HepG2 (cell line): Measurements from ENCODE around the gene EMC10. TPM values are rescaled to one million over a fixed set of nuclear protein-coding genes. Genes with fewer than 3 reads are reported as not detected.
A peak's percentile ranks its signal among the peaks of the same experiment; 100 is the strongest.

ENCODE experiments used
- ATAC-seq: fragments of 200-7000 bp; cut with Tn5 transposase; 3 replicates; pipeline ENCODE4 v1.9.1; 2020; ENCODE audit warnings: mild to moderate bottlenecking, moderate library complexity
- BruUV-seq: library from RNA; stranded (reverse); fragments of 400-500 nt; replicated peaks from 2 replicates; lab custom pipeline; 2021; lab: Mats Ljungman, UMichigan
- CTCF ChIA-PET: fragments of 300-600 bp; formaldehyde crosslinking; extraction: SDS; loops from one replicate; lab custom pipeline; 2021; ENCODE audit warnings: low total read pairs, inconsistent platforms, low intra/inter-chr PET ratio; lab: Yijun Ruan, JAX
- POLR2A ChIA-PET: fragments of 350-600 bp; sonication (Branson Sonifier 250); formaldehyde crosslinking; loops from one replicate; lab custom pipeline; 2020; ENCODE audit warnings: antibody characterized with exemption, inconsistent platforms; lab: Yijun Ruan, JAX
- DNase-seq: peaks from one replicate; pipeline ENCODE4 v3.0.0-alpha.2; 2015; ENCODE audit warnings: low spot score
- FAIRE-seq: peaks from 3 replicates; lab custom pipeline; 2011; peaks lifted over from hg19 to GRCh38; lab: Jason Lieb, UNC
- H2AFZ ChIP-seq: one replicate; pipeline ENCODE4 v1.6.1; 2011; ENCODE audit warnings: low read length, inconsistent platforms
- H3K27ac ChIP-seq: fragments of 300-600 bp; 3 replicates; pipeline ENCODE4 v1.8.0; 2011; ENCODE audit warnings: mixed run types, mild to moderate bottlenecking, mixed read lengths, low read length, inconsistent platforms; ENCODE audit not compliant: insufficient read depth; ENCODE audit errors: extremely low read length
- H3K27me3 ChIP-seq, 2 experiments: fragments of 200-600 bp in 1 of 2; 2 replicates in 1 of 2; 3 replicates in 1 of 2; pipeline versions ENCODE4 v1.6.0 to v1.8.0; 2011; ENCODE audit warnings: low read length in 2 of 2, mild to moderate bottlenecking in 2 of 2, moderate library complexity in 2 of 2, inconsistent platforms in 1 of 2; ENCODE audit not compliant: insufficient read depth in 2 of 2, control insufficient read depth in 1 of 2
- H3K36me3 ChIP-seq, 2 experiments: fragments of 200-600 bp in 1 of 2; replicated peaks in 1 of 2; 2 replicates in 1 of 2; 3 replicates in 1 of 2; pipeline versions ENCODE4 v1.5.1 to v1.8.0; 2011; ENCODE audit warnings: low read length in 2 of 2, inconsistent platforms in 1 of 2; ENCODE audit not compliant: insufficient read depth in 2 of 2, control insufficient read depth in 1 of 2
- H3K4me1 ChIP-seq: 2 replicates; pipeline ENCODE4 v1.5.1; 2012; ENCODE audit warnings: low read length, inconsistent platforms; ENCODE audit not compliant: insufficient read depth
- H3K4me2 ChIP-seq: 2 replicates; pipeline ENCODE4 v1.6.0; 2011; ENCODE audit warnings: low read depth, low read length, inconsistent platforms
- H3K4me3 ChIP-seq, 3 experiments: fragments of 200-600 bp in 1 of 3; sonication (generic), shearing (Covaris generic) in 1 of 3; replicated peaks in 1 of 3; 2 replicates each; pipeline ENCODE4 v1.5.1; 2011 to 2016; ENCODE audit warnings: low read length in 3 of 3, inconsistent platforms in 2 of 3, low read depth in 2 of 3, mild to moderate bottlenecking in 2 of 3, control low read depth in 1 of 3, mixed read lengths in 1 of 3; ENCODE audit not compliant: insufficient read depth in 1 of 3
- H3K79me2 ChIP-seq: one replicate; pipeline ENCODE4 v1.6.1; 2011; ENCODE audit warnings: low read length, inconsistent platforms; ENCODE audit not compliant: insufficient read depth
- H3K9ac ChIP-seq: 2 replicates; pipeline ENCODE4 v1.6.0; 2011; ENCODE audit warnings: mild to moderate bottlenecking, low read depth, low read length, inconsistent platforms; ENCODE audit not compliant: insufficient read depth
- H3K9me3 ChIP-seq: 2 replicates; pipeline ENCODE4 v1.5.1; 2012; ENCODE audit warnings: mild to moderate bottlenecking, low read length
- H4K20me1 ChIP-seq: 2 replicates; pipeline ENCODE4 v1.6.0; 2011; ENCODE audit warnings: inconsistent platforms, mild to moderate bottlenecking, low read length, moderate library complexity; ENCODE audit not compliant: insufficient read depth
- ELF4 ChIP-seq: sonication (generic); formaldehyde crosslinking; IDR thresholded peaks from 2 replicates; pipeline ENCODE4 v1.5.0; 2020; ENCODE audit warnings: missing genetic modification reagents, mild to moderate bottlenecking, moderate library complexity, borderline replicate concordance
- HOXD1 ChIP-seq: sonication (generic); formaldehyde crosslinking; IDR thresholded peaks from 2 replicates; pipeline ENCODE4 v1.5.0; 2020; ENCODE audit warnings: missing genetic modification reagents
- MAX ChIP-seq: IDR thresholded peaks from 2 replicates; pipeline ENCODE4 v1.6.1; 2012; ENCODE audit warnings: inconsistent platforms
- PHF21A ChIP-seq: sonication (generic); formaldehyde crosslinking; IDR thresholded peaks from 2 replicates; pipeline ENCODE4 v1.5.0; 2020; ENCODE audit warnings: mild to moderate bottlenecking, missing genetic modification reagents
- PRPF4 ChIP-seq: fragments of 200-400 bp; formaldehyde crosslinking; IDR thresholded peaks from 2 replicates; pipeline ENCODE4 v1.6.1; 2016; ENCODE audit warnings: low read length, low read depth; ENCODE audit not compliant: poor library complexity, severe bottlenecking
- ZNF329 ChIP-seq: sonication (generic); formaldehyde crosslinking; IDR thresholded peaks from 2 replicates; pipeline ENCODE4 v1.9.0; 2021; ENCODE audit warnings: low read depth, mild to moderate bottlenecking, missing genetic modification reagents
- ZNF34 ChIP-seq: sonication (generic); formaldehyde crosslinking; IDR thresholded peaks from 2 replicates; pipeline ENCODE4 v1.4.0; 2020; ENCODE audit warnings: mild to moderate bottlenecking, missing genetic modification reagents, borderline replicate concordance
- WGBS: methylation state at CpG from one replicate; pipeline ENCODE4 v1.1.6; 2017; ENCODE audit warnings: low lambda C conversion rate; 5-methylcytosine and 5-hydroxymethylcytosine counted together
- in situ Hi-C: cut with HindIII; loops from 2 replicates; pipeline ENCODE4 v1.10.0; 2017; ENCODE audit warnings: low pct_unique_long_range_greater_than_20kb; ENCODE audit not compliant: extremely low pct_ligation_motif_present
- intact Hi-C: fragments of 100-400 bp; cut with micrococcal nuclease; formaldehyde crosslinking; loops from one replicate; pipeline ENCODE4 v1.10.0; 2022; ENCODE audit not compliant: unreplicated experiment
- polyA plus RNA-seq, 8 experiments: library from polyadenylated mRNA; depleted of rRNA in 3 of 8; stranded (reverse) in 7 of 8; unstranded in 1 of 8; fragments of >200 nt; fragmentation: Illumina TruSeq in 4 of 8; extraction: Trizol in 4 of 8; gene quantifications; 2 replicates each; pipeline versions ENCODE4 v1.2.1 to v1.2.3, GENCODE V29; 2011 to 2016; ENCODE audit warnings: low read depth in 4 of 8, missing spikeins in 1 of 8, mixed read lengths in 1 of 8; ENCODE audit not compliant: insufficient read depth in 1 of 8
- total RNA-seq, 5 experiments: library from RNA; depleted of rRNA; stranded (reverse); fragments of >200 nt; fragmentation: Illumina TruSeq; extraction: Trizol; gene quantifications; 2 replicates each; pipeline ENCODE4 v1.2.3, GENCODE V29; 2016; ENCODE audit warnings: low read depth in 1 of 5
- TF ChIP-seq, protein P1 (sequence below): sonication (generic); formaldehyde crosslinking; IDR thresholded peaks from 2 replicates; pipeline ENCODE4 v1.5.1; 2020; ENCODE audit warnings: mild to moderate bottlenecking, missing genetic modification reagents, borderline replicate concordance
- TF ChIP-seq, protein P2 (sequence below): IDR thresholded peaks from 2 replicates; pipeline ENCODE4 v1.6.1; 2016; ENCODE audit warnings: low read depth, missing genetic modification reagents, missing compliant biosample characterization
- TF ChIP-seq, protein P3 (sequence below): sonication (generic); formaldehyde crosslinking; conservative IDR thresholded peaks from 2 replicates; pipeline ENCODE4 v1.4.0; 2020; ENCODE audit warnings: mild to moderate bottlenecking, missing genetic modification reagents, moderate library complexity

The EMC10 gene
- total and polyA plus RNA-seq, 2 of the 13 experiments (the other 11 are each of a cell fraction or from before 2014, with no cell fraction given) = not detected

- CTCF ChIA-PET = interaction anchor here (1.5 to 1.9 kb wide), 2 partner anchors 15 to 96 kb away, joined by 3 to 5 read pairs; no protein-coding TSS in a partner anchor
- Histone ChIP-seq H3K27ac (no peak overlapping the region), H3K4me1 (peaks cover 55% of the 10 kb centered on the region), H3K9ac (peak overlapping the region; percentile 48), H3K27me3 (no peaks in the 10 kb centered on the region), H3K4me2 (peak overlapping the region; percentile 77), H3K9me3 (no peaks in the 10 kb centered on the region), H4K20me1 (no peaks in the 10 kb centered on the region), H3K4me3 (peak overlapping the region in 2 of 3 experiments; percentile 32 to 66; a peak in 2 of 6 replicates), H3K36me3 (no peaks in the 10 kb centered on the region), H3K79me2 (no peaks in the 10 kb centered on the region), H2AFZ (no peak overlapping the region)
- intact Hi-C loops (no loop called here), in situ Hi-C loops (loop anchor here (10.0 kb wide), 1 partner anchor 90 kb away; the partner anchor contains the start of gene NR1H2)
- FAIRE-seq (no peak), DNase-seq (no peak), ATAC-seq (peak; percentile 8; the same call in 2 of the 3 replicates)
- TF ChIP-seq ZNF34 (no peak), HOXD1 (CRISPR knock-in tag) (no peak), ELF4 (CRISPR knock-in tag) (no peak), PRPF4 (no peak), PHF21A (CRISPR knock-in tag) (0 out of 2 replicates have a peak, but pooled peaks have one; percentile 12), MAX (peak; percentile 17; the same call in 1 of the 2 replicates), ZNF329 (CRISPR knock-in tag) (no peak)
- TF ChIP-seq, protein P1, sequence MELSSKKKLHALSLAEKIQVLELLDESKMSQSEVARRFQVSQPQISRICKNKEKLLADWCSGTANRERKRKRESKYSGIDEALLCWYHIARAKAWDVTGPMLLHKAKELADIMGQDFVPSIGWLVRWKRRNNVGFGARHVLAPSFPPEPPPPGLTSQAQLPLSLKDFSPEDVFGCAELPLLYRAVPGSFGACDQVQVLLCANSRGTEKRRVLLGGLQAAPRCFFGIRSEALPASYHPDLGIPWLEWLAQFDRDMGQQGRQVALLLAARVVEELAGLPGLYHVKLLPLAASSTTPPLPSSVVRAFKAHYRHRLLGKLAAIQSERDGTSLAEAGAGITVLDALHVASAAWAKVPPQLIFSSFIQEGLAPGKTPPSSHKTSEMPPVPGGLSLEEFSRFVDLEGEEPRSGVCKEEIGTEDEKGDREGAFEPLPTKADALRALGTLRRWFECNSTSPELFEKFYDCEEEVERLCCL (CRISPR knock-in tag) = no peak
- TF ChIP-seq, protein P2, sequence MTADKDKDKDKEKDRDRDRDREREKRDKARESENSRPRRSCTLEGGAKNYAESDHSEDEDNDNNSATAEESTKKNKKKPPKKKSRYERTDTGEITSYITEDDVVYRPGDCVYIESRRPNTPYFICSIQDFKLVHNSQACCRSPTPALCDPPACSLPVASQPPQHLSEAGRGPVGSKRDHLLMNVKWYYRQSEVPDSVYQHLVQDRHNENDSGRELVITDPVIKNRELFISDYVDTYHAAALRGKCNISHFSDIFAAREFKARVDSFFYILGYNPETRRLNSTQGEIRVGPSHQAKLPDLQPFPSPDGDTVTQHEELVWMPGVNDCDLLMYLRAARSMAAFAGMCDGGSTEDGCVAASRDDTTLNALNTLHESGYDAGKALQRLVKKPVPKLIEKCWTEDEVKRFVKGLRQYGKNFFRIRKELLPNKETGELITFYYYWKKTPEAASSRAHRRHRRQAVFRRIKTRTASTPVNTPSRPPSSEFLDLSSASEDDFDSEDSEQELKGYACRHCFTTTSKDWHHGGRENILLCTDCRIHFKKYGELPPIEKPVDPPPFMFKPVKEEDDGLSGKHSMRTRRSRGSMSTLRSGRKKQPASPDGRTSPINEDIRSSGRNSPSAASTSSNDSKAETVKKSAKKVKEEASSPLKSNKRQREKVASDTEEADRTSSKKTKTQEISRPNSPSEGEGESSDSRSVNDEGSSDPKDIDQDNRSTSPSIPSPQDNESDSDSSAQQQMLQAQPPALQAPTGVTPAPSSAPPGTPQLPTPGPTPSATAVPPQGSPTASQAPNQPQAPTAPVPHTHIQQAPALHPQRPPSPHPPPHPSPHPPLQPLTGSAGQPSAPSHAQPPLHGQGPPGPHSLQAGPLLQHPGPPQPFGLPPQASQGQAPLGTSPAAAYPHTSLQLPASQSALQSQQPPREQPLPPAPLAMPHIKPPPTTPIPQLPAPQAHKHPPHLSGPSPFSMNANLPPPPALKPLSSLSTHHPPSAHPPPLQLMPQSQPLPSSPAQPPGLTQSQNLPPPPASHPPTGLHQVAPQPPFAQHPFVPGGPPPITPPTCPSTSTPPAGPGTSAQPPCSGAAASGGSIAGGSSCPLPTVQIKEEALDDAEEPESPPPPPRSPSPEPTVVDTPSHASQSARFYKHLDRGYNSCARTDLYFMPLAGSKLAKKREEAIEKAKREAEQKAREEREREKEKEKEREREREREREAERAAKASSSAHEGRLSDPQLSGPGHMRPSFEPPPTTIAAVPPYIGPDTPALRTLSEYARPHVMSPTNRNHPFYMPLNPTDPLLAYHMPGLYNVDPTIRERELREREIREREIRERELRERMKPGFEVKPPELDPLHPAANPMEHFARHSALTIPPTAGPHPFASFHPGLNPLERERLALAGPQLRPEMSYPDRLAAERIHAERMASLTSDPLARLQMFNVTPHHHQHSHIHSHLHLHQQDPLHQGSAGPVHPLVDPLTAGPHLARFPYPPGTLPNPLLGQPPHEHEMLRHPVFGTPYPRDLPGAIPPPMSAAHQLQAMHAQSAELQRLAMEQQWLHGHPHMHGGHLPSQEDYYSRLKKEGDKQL (CRISPR knock-in tag) = no peak
- TF ChIP-seq, protein P3, sequence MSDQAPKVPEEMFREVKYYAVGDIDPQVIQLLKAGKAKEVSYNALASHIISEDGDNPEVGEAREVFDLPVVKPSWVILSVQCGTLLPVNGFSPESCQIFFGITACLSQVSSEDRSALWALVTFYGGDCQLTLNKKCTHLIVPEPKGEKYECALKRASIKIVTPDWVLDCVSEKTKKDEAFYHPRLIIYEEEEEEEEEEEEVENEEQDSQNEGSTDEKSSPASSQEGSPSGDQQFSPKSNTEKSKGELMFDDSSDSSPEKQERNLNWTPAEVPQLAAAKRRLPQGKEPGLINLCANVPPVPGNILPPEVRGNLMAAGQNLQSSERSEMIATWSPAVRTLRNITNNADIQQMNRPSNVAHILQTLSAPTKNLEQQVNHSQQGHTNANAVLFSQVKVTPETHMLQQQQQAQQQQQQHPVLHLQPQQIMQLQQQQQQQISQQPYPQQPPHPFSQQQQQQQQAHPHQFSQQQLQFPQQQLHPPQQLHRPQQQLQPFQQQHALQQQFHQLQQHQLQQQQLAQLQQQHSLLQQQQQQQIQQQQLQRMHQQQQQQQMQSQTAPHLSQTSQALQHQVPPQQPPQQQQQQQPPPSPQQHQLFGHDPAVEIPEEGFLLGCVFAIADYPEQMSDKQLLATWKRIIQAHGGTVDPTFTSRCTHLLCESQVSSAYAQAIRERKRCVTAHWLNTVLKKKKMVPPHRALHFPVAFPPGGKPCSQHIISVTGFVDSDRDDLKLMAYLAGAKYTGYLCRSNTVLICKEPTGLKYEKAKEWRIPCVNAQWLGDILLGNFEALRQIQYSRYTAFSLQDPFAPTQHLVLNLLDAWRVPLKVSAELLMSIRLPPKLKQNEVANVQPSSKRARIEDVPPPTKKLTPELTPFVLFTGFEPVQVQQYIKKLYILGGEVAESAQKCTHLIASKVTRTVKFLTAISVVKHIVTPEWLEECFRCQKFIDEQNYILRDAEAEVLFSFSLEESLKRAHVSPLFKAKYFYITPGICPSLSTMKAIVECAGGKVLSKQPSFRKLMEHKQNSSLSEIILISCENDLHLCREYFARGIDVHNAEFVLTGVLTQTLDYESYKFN (CRISPR knock-in tag) = no peak
- BruUV-seq = no TSS peak
- POLR2A ChIA-PET = interaction anchor here (1.6 kb wide), 1 partner anchor 80 kb away, joined by 8 read pairs; the partner anchor contains the start of gene POLD1
- 41% methylated on average over 4 of the region's 19 CpGs for WGBS
These were observed 12.0 kb upstream of the EMC10 start for GRCh38 chr19:50464348-50464747.
